Keratinocyte (primary cell): Measurements from ENCODE around the gene FRS2. TPM values are rescaled to one million over a fixed set of nuclear protein-coding genes. Genes with fewer than 3 reads are reported as not detected.

Experiments
- DNase-seq: peaks from one replicate; pipeline ENCODE4 v3.0.0-alpha.2; 2011; ENCODE audit warnings: low read depth, missing footprints, low spot score
- FAIRE-seq: peaks from 2 replicates; lab custom pipeline; 2011; peaks lifted over from hg19 to GRCh38; lab: Jason Lieb, UNC
- H2AFZ ChIP-seq: 2 replicates; pipeline ENCODE4 v1.6.0; 2012; ENCODE audit warnings: low read length, control low read depth, inconsistent platforms; ENCODE audit not compliant: control insufficient read depth
- H3K27ac ChIP-seq: 2 replicates; pipeline ENCODE4 v1.5.1; 2011; ENCODE audit warnings: low read length; ENCODE audit not compliant: control insufficient read depth, insufficient read depth
- H3K27me3 ChIP-seq: 3 replicates; pipeline ENCODE4 v1.6.0; 2011; ENCODE audit warnings: low read length; ENCODE audit not compliant: control insufficient read depth, insufficient read depth; ENCODE audit errors: extremely low read depth
- H3K36me3 ChIP-seq, 2 experiments: 2 replicates in 1 of 2; 3 replicates in 1 of 2; pipeline ENCODE4 v1.5.1; 2011; ENCODE audit warnings: low read length in 2 of 2, mild to moderate bottlenecking in 1 of 2; ENCODE audit not compliant: control insufficient read depth in 2 of 2, insufficient read depth in 2 of 2; ENCODE audit errors: extremely low read depth in 1 of 2
- H3K4me1 ChIP-seq: 3 replicates; pipeline ENCODE4 v1.5.1; 2011; ENCODE audit warnings: low read length; ENCODE audit not compliant: control insufficient read depth, insufficient read depth; ENCODE audit errors: extremely low read depth
- H3K4me2 ChIP-seq: 3 replicates; pipeline ENCODE4 v1.6.0; 2011; ENCODE audit warnings: low read depth, low read length; ENCODE audit not compliant: control insufficient read depth, insufficient read depth; ENCODE audit errors: extremely low read depth
- H3K4me3 ChIP-seq, 3 experiments: fragments of 200-600 bp in 1 of 3; sonication (generic) in 1 of 3; 2 replicates in 2 of 3; 3 replicates in 1 of 3; pipeline ENCODE4 v1.5.1; 2011 to 2016; ENCODE audit warnings: low read length in 3 of 3, mild to moderate bottlenecking in 3 of 3, control low read depth in 2 of 3, inconsistent platforms in 1 of 3, low read depth in 1 of 3, mixed read lengths in 1 of 3, mixed run types in 1 of 3, moderate library complexity in 1 of 3; ENCODE audit not compliant: control insufficient read depth in 2 of 3, insufficient read depth in 2 of 3; ENCODE audit errors: extremely low read depth in 1 of 3
- H3K79me2 ChIP-seq: 2 replicates; pipeline ENCODE4 v1.6.0; 2012; ENCODE audit warnings: low read length; ENCODE audit not compliant: control insufficient read depth, insufficient read depth
- H3K9ac ChIP-seq: 3 replicates; pipeline ENCODE4 v1.6.0; 2011; ENCODE audit warnings: low read length; ENCODE audit not compliant: control insufficient read depth, insufficient read depth; ENCODE audit errors: extremely low read depth
- H3K9me1 ChIP-seq: 3 replicates; pipeline ENCODE4 v1.6.0; 2011; ENCODE audit warnings: low read length; ENCODE audit not compliant: control insufficient read depth, insufficient read depth; ENCODE audit errors: extremely low read depth
- H3K9me3 ChIP-seq: 2 replicates; pipeline ENCODE4 v1.5.1; 2012; ENCODE audit warnings: low read depth, low read length; ENCODE audit not compliant: control insufficient read depth
- H4K20me1 ChIP-seq: 3 replicates; pipeline ENCODE4 v1.6.0; 2011; ENCODE audit warnings: low read length; ENCODE audit not compliant: control insufficient read depth, insufficient read depth; ENCODE audit errors: extremely low read depth
- EZH2 ChIP-seq: IDR thresholded peaks from one replicate; pipeline ENCODE4 v1.6.1; 2012; ENCODE audit warnings: inconsistent platforms, mild to moderate bottlenecking, low read length, moderate library complexity
- dilution Hi-C: fragments of 300-500 bp; cut with MboI; formaldehyde crosslinking; loops from one replicate; pipeline ENCODE4 v1.7.0; 2020; ENCODE audit warnings: low sequenced_read_pairs; ENCODE audit not compliant: extremely low pct_ligation_motif_present
- polyA plus RNA-seq, 5 experiments: library from polyadenylated mRNA; depleted of rRNA in 3 of 5; stranded (reverse) in 3 of 5; stranded (forward) in 1 of 5; unstranded in 1 of 5; fragments of >200 nt; gene quantifications; 1 replicate in 1 of 5; 2 replicates in 3 of 5; 3 replicates in 1 of 5; pipeline versions ENCODE4 v1.2.1 to v1.2.3, GENCODE V29; 2011 to 2012; ENCODE audit warnings: missing spikeins in 2 of 5, low read depth in 1 of 5, low replicate concordance in 1 of 5
- TF ChIP-seq, protein P1 (sequence below), 3 experiments: IDR thresholded peaks in 1 of 3; conservative IDR thresholded peaks in 1 of 3; optimal IDR thresholded peaks in 1 of 3; 2 replicates in 2 of 3; 3 replicates in 1 of 3; pipeline versions ENCODE3 to v1.5.1; 2011; ENCODE audit warnings: low read length in 3 of 3, mild to moderate bottlenecking in 3 of 3, moderate library complexity in 2 of 3, control low read depth in 1 of 3, inconsistent platforms in 1 of 3; ENCODE audit not compliant: insufficient read depth in 2 of 3; ENCODE audit errors: extremely low read depth in 1 of 3

FRS2 gene
- polyA plus RNA-seq, 1 donor (not counting 4 experiments of a cell fraction or from before 2014, with no cell fraction given) = 28.6 TPM

DNA sequence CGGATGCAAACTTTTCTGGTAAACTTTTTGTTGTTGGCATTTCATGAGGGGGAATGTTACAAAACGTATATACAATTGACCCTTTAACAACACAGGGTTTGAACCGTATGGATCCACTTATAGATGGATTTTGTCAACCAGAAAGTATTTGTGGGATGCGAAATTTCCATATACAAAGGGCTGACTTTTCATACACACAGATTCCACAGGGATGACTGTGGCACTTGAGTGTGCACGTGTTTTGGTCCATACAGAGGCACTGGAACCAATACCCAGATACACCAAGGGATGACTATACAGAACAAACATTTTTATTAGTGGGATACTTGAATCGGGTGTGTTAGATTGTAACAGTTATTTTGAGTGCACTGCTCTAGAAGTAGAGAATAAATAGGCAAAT is 85.3 kb downstream of the FRS2 start:
- Histone ChIP-seq H3K79me2 (peaks cover 31% of the 10 kb centered on the region), H3K27me3 (no peaks in the 10 kb centered on the region), H4K20me1 (no peaks in the 10 kb centered on the region), H3K9me3 (no peaks in the 10 kb centered on the region), H3K9ac (no peak overlapping the region), H3K4me2 (peak overlapping the region; percentile 44), H3K27ac (peak overlapping the region; percentile 53), H2AFZ (no peak overlapping the region), H3K9me1 (no peaks in the 10 kb centered on the region), H3K36me3 (peaks cover 0 to 6% of the 10 kb centered on the region in 2 experiments), H3K4me1 (peaks cover 29% of the 10 kb centered on the region), H3K4me3 (peak overlapping the region in 1 of 3 experiments; percentile 5)
- dilution Hi-C loops = no loop called here
- TF ChIP-seq, protein P1, sequence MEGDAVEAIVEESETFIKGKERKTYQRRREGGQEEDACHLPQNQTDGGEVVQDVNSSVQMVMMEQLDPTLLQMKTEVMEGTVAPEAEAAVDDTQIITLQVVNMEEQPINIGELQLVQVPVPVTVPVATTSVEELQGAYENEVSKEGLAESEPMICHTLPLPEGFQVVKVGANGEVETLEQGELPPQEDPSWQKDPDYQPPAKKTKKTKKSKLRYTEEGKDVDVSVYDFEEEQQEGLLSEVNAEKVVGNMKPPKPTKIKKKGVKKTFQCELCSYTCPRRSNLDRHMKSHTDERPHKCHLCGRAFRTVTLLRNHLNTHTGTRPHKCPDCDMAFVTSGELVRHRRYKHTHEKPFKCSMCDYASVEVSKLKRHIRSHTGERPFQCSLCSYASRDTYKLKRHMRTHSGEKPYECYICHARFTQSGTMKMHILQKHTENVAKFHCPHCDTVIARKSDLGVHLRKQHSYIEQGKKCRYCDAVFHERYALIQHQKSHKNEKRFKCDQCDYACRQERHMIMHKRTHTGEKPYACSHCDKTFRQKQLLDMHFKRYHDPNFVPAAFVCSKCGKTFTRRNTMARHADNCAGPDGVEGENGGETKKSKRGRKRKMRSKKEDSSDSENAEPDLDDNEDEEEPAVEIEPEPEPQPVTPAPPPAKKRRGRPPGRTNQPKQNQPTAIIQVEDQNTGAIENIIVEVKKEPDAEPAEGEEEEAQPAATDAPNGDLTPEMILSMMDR (optimal IDR thresholded peaks at IDR 0.05 in 1 of 3, IDR thresholded peaks at IDR 0.05 in 1 of 3, conservative IDR thresholded peaks at IDR 0.05 in 1 of 3; ENCODE audit: extremely low read depth in 1 of 3, insufficient read depth in 2 of 3, low read length in 3 of 3) = no peak
- TF ChIP-seq EZH2 = no peak
- DNase-seq (peak; percentile 72), FAIRE-seq (peak; percentile 84)

DNA sequence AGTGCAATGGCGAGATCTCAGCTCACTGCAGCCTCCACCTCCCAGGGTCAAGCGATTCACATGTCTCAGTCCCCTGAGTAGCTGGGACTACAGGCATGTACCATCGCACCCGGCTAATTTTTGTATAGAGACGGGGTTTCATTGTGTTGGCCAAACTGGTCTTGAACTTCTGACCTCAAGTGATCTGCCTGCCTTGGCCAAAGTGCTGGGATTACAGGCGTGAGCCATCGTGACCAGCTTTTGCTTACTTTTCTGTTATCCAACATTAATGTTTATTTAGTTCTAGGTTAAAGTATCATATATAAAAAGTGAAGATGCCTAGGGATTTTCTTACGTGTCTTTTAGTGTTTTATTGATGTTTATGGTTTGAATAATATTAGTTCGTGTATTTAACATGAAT is 86.2 kb downstream of the FRS2 start:
- Histone ChIP-seq H3K79me2 (peaks cover 32% of the 10 kb centered on the region), H3K9me1 (no peaks in the 10 kb centered on the region), H3K27ac (no peak overlapping the region), H2AFZ (no peak overlapping the region), H4K20me1 (no peaks in the 10 kb centered on the region), H3K4me2 (no peak overlapping the region), H3K9ac (no peak overlapping the region), H3K9me3 (no peaks in the 10 kb centered on the region), H3K4me3 (no peak overlapping the region), H3K27me3 (no peaks in the 10 kb centered on the region), H3K4me1 (peaks cover 29% of the 10 kb centered on the region), H3K36me3 (peaks cover 0 to 6% of the 10 kb centered on the region in 2 experiments)
- DNase-seq (no peak), FAIRE-seq (no peak)
- dilution Hi-C loops = no loop called here
- no peak for TF ChIP-seq EZH2
- TF ChIP-seq, protein P1 (optimal IDR thresholded peaks at IDR 0.05 in 1 of 3, IDR thresholded peaks at IDR 0.05 in 1 of 3, conservative IDR thresholded peaks at IDR 0.05 in 1 of 3; ENCODE audit: extremely low read depth in 1 of 3, insufficient read depth in 2 of 3, low read length in 3 of 3) = no peak
